HEK293 (cell line): ENCODE data around the gene RPL15.

ENCODE experiments used
- MYNN ChIP-seq: fragments of 450-650 bp; formaldehyde crosslinking; IDR thresholded peaks from 2 replicates; pipeline ENCODE4 v1.5.1; 2016; ENCODE audit warnings: missing biosample characterization, missing genetic modification characterization, borderline replicate concordance
- TCF7L2 ChIP-seq: IDR thresholded peaks from 2 replicates; pipeline ENCODE4 v1.6.1; 2011; ENCODE audit warnings: low read depth, mild to moderate bottlenecking, inconsistent platforms, low read length, moderate library complexity, borderline replicate concordance
- YY1 ChIP-seq: fragments of 450-650 bp; formaldehyde crosslinking; IDR thresholded peaks from 2 replicates; pipeline ENCODE4 v1.5.1; 2018; ENCODE audit warnings: missing biosample characterization, missing genetic modification characterization
- ZNF549 ChIP-seq: fragments of 450-650 bp; IDR thresholded peaks from 2 replicates; pipeline ENCODE4 v1.5.1; 2018; ENCODE audit warnings: missing biosample characterization, missing genetic modification characterization, mild to moderate bottlenecking, inconsistent platforms, moderate library complexity
- ZNF596 ChIP-seq: fragments of 450-650 bp; IDR thresholded peaks from 2 replicates; pipeline ENCODE4 v1.5.0; 2018; ENCODE audit warnings: missing biosample characterization, mild to moderate bottlenecking, missing genetic modification characterization, moderate library complexity
- TF ChIP-seq, protein P1 (sequence below): fragments of 450-650 bp; formaldehyde crosslinking; IDR thresholded peaks from 2 replicates; pipeline ENCODE4 v1.5.1; 2016; ENCODE audit warnings: missing biosample characterization, missing genetic modification characterization
- TF ChIP-seq, protein P2 (sequence below): fragments of 450-650 bp; formaldehyde crosslinking; IDR thresholded peaks from 2 replicates; pipeline ENCODE4 v1.5.1; 2016; ENCODE audit warnings: missing biosample characterization, missing genetic modification characterization, low read depth

DNA sequence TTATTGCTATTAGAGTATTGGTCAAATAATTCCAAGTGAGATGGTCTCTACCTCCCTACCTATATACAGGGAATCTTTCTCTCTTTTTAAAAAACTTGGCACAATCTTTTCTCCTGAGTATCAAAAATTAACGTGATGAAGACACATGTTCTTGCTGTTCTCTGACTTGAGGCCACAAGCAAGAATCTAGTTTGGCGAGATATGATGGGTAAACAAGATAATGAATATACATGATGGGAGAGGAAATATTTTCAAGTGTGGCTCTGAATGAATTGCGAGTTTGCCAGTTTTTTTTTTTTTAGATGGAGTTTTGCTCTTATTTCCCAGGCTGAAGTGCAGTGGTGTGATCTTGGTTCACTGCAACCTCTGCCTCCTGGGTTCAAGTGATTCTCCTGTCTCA lies 39.8 kb downstream of the RPL15 start:
- TF ChIP-seq YY1: no peak
- TF ChIP-seq MYNN (tag by site-specific recombination): no peak
- TF ChIP-seq, protein P1, sequence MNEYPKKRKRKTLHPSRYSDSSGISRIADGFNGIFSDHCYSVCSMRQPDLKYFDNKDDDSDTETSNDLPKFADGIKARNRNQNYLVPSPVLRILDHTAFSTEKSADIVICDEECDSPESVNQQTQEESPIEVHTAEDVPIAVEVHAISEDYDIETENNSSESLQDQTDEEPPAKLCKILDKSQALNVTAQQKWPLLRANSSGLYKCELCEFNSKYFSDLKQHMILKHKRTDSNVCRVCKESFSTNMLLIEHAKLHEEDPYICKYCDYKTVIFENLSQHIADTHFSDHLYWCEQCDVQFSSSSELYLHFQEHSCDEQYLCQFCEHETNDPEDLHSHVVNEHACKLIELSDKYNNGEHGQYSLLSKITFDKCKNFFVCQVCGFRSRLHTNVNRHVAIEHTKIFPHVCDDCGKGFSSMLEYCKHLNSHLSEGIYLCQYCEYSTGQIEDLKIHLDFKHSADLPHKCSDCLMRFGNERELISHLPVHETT (tag by site-specific recombination): no peak
- TF ChIP-seq, protein P2, sequence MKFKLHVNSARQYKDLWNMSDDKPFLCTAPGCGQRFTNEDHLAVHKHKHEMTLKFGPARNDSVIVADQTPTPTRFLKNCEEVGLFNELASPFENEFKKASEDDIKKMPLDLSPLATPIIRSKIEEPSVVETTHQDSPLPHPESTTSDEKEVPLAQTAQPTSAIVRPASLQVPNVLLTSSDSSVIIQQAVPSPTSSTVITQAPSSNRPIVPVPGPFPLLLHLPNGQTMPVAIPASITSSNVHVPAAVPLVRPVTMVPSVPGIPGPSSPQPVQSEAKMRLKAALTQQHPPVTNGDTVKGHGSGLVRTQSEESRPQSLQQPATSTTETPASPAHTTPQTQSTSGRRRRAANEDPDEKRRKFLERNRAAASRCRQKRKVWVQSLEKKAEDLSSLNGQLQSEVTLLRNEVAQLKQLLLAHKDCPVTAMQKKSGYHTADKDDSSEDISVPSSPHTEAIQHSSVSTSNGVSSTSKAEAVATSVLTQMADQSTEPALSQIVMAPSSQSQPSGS (tag by site-specific recombination): no peak
- no peak for TF ChIP-seq TCF7L2
- TF ChIP-seq ZNF596: no peak
- TF ChIP-seq ZNF549 (tag by site-specific recombination): no peak
